Uterus (tissue), 2 donors: ENCODE data around the gene VCAM1.

Source experiments
- POLR2A ChIP-seq, 2 donors: fragments of 450-650 bp; IDR thresholded peaks; one replicate each; pipeline ENCODE4 v1.6.1; 2016; ENCODE audit warnings: antibody characterized with exemption in 2 of 2, mild to moderate bottlenecking in 1 of 2, moderate library complexity in 1 of 2
- TF ChIP-seq, protein P1 (sequence below), 4 experiments: fragments of 200-600 bp in 2 of 4; fragments of 450-650 bp in 2 of 4; sonication (generic) in 2 of 4; IDR thresholded peaks; one replicate each; pipeline ENCODE4 v1.5.1; 2016 to 2019; ENCODE audit warnings: antibody characterized with exemption in 4 of 4, mild to moderate bottlenecking in 2 of 4, moderate library complexity in 1 of 4

GRCh38 chr1:100752791-100753190 is 33.2 kb downstream of the VCAM1 start:
- no peak for TF ChIP-seq POLR2A (IDR thresholded peaks at IDR 0.05)
- TF ChIP-seq, protein P1, sequence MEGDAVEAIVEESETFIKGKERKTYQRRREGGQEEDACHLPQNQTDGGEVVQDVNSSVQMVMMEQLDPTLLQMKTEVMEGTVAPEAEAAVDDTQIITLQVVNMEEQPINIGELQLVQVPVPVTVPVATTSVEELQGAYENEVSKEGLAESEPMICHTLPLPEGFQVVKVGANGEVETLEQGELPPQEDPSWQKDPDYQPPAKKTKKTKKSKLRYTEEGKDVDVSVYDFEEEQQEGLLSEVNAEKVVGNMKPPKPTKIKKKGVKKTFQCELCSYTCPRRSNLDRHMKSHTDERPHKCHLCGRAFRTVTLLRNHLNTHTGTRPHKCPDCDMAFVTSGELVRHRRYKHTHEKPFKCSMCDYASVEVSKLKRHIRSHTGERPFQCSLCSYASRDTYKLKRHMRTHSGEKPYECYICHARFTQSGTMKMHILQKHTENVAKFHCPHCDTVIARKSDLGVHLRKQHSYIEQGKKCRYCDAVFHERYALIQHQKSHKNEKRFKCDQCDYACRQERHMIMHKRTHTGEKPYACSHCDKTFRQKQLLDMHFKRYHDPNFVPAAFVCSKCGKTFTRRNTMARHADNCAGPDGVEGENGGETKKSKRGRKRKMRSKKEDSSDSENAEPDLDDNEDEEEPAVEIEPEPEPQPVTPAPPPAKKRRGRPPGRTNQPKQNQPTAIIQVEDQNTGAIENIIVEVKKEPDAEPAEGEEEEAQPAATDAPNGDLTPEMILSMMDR (IDR thresholded peaks at IDR 0.05): no peak
